Measurements from ENCODE around the gene RSPH6A.

RSPH6A gene

DNA sequence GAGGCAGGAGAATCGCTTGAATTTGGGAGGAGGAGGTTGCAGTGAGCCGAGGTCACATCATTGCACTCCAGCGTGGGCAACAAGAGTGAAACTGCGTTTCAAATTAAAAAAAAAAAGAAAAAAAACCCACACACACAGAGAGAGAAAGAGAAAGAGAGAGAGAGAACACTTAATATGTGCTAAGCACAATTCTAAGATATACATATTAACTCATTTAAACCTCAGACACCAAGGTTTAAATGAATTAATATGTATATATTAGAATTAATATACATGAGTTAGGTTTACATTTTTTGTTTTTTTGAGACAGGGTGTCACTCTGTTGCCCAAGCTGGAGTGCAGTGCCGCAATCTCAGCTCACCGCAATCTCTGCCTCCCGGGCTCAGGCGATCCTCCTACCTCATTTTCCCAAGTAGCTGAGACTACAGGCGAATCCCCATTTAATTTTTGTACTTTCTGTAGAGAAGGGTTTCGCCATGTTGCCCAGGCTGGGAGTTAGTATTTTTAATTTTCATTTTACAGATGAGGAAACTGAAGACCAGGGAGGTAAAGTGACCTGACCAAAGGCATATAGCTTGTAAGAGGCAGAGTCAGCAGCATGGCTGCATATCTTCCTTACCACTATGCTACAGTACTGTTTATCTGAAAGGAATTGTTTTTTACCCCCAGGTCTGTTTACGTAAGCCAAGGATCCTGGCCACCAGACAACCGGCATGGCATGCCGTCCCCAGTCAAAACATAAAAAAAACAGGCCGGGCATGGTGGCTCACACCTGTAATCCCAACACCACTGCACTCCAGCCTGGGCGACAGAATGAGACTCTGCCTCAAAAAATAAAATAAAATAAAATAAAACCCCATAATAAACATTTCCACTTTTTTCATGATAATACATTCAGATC is 45.5 kb upstream of the RSPH6A start:
- TF ChIP-seq CTCF (conservative IDR thresholded peaks at IDR 0.05): no peak
- H3K27ac ChIP-seq: peak overlapping the region; percentile 94

DNA sequence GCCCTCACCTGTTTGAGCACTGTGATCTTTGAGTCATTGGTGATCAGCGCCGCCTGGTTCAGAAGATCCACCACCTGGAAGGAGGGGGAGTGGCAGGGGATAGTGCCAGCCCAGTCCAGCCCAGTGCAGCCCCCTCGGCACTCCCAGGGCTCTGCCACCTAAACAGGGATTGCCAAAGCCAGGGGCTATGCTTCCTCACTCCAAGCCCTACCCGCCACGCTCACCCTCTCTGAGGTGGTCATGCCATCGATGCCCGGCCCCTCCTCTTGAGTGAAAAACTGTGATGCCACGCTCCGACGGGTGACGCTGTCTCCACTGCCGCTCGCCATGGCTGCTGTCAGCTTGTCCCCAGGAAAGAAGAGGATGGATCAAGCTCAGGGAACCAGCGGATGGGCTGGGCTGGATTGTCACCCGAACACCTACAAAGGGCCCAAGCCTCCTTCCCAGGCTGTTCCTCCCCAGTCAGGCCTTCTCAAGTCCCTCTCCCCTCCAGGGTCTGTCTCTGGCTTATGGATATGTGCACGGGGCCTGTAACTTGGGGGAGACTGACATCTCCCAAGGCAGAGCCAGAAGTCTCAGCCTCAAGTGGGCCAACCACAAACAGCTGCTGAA is 39.2 kb upstream of the RSPH6A start:
- no peak for TF ChIP-seq CTCF (conservative IDR thresholded peaks at IDR 0.05)
- H3K27ac ChIP-seq: no peak overlapping the region

- no peak for TF ChIP-seq CTCF (conservative IDR thresholded peaks at IDR 0.05)
Measured at GRCh38 chr19:45852983-45853382, 37.9 kb upstream of the RSPH6A start.

DNA sequence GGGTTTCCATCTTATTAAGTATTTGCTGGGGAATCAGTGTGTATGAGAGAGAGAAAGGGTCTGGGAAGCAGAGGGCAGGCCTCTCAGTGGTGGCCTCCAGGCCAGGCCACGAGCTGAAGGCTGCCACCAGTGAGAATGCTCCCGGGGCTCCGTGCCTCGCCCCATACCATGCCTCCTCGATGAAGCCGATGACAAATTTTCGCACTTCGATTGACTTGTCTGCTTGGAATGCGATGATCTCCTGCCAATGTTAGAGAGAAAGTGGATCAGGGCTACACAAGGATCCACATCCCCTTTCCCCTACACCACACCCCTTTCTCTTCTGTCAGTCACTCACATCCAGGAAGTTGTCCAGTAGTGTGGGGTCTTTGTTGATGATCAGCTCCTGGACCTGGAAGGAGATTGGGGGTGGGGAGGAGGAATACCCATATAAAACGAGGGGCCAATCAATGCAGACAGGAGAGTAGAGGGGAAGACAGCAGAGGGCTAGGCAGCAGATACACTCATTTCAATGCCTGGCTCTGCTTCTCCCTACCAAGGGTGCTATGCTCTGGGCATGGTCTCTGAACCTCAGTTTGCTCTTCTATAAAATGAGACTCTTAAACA is 37.1 kb upstream of the RSPH6A start:
- H3K27ac ChIP-seq: no peak overlapping the region
- TF ChIP-seq CTCF (conservative IDR thresholded peaks at IDR 0.05): no peak

More at GRCh38 chr19:45852983-45853382, 37.9 kb upstream of the RSPH6A start:
- no peak overlapping the region for H3K27ac ChIP-seq

- no peak overlapping the region for H3K27ac ChIP-seq
- peak; percentile 43 for TF ChIP-seq CTCF (conservative IDR thresholded peaks at IDR 0.05)
Measured at GRCh38 chr19:45848922-45849321, 33.8 kb upstream of the RSPH6A start.

DNA sequence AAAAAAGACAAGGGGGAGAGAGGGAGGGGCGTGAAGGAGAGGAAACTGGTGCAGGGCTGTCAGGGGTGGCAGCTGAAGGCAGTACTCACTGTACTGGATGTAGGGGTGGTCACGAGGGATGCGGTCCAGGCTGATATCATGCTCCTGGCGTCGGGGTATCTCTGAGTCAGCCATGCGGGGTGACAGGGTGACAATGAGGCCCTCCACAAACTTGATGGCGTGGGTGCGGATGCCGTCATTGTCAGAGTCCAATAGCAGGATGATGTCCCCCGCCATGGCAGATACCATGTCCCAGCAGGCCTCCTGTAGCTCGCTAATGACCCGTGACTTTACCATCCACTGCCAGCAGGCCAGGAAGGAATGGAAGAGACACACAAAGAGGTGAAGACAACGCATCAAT is 32.6 kb upstream of the RSPH6A start:
- TF ChIP-seq CTCF (conservative IDR thresholded peaks at IDR 0.05): no peak

GRCh38 chr19:45842198-45842597 is 27.1 kb upstream of the RSPH6A start:
- H3K27ac ChIP-seq: no peak overlapping the region
- no peak for TF ChIP-seq CTCF (conservative IDR thresholded peaks at IDR 0.05)

More for the DNA sequence above, 32.6 kb upstream of the RSPH6A start:
- no peak overlapping the region for H3K27ac ChIP-seq
